HepG2 (cell line): Measurements from ENCODE around the gene HECTD3. TPM values are rescaled to one million over a fixed set of nuclear protein-coding genes. Genes with fewer than 3 reads are reported as not detected.

Experiments used
- ATAC-seq: fragments of 200-7000 bp; cut with Tn5 transposase; 3 replicates; pipeline ENCODE4 v1.9.1; 2020; ENCODE audit warnings: mild to moderate bottlenecking, moderate library complexity
- BruUV-seq: library from RNA; stranded (reverse); fragments of 400-500 nt; replicated peaks from 2 replicates; lab custom pipeline; 2021; lab: Mats Ljungman, UMichigan
- CTCF ChIA-PET: fragments of 300-600 bp; formaldehyde crosslinking; extraction: SDS; loops from one replicate; lab custom pipeline; 2021; ENCODE audit warnings: low total read pairs, inconsistent platforms, low intra/inter-chr PET ratio; lab: Yijun Ruan, JAX
- POLR2A ChIA-PET: fragments of 350-600 bp; sonication (Branson Sonifier 250); formaldehyde crosslinking; loops from one replicate; lab custom pipeline; 2020; ENCODE audit warnings: antibody characterized with exemption, inconsistent platforms; lab: Yijun Ruan, JAX
- DNase-seq: peaks from one replicate; pipeline ENCODE4 v3.0.0-alpha.2; 2015; ENCODE audit warnings: low spot score
- FAIRE-seq: peaks from 3 replicates; lab custom pipeline; 2011; peaks lifted over from hg19 to GRCh38; lab: Jason Lieb, UNC
- H2AFZ ChIP-seq: one replicate; pipeline ENCODE4 v1.6.1; 2011; ENCODE audit warnings: low read length, inconsistent platforms
- H3K27ac ChIP-seq: fragments of 300-600 bp; 3 replicates; pipeline ENCODE4 v1.8.0; 2011; ENCODE audit warnings: mixed run types, mild to moderate bottlenecking, mixed read lengths, low read length, inconsistent platforms; ENCODE audit not compliant: insufficient read depth; ENCODE audit errors: extremely low read length
- H3K27me3 ChIP-seq, 2 experiments: fragments of 200-600 bp in 1 of 2; 2 replicates in 1 of 2; 3 replicates in 1 of 2; pipeline versions ENCODE4 v1.6.0 to v1.8.0; 2011; ENCODE audit warnings: low read length in 2 of 2, mild to moderate bottlenecking in 2 of 2, moderate library complexity in 2 of 2, inconsistent platforms in 1 of 2; ENCODE audit not compliant: insufficient read depth in 2 of 2, control insufficient read depth in 1 of 2
- H3K36me3 ChIP-seq, 2 experiments: fragments of 200-600 bp in 1 of 2; replicated peaks in 1 of 2; 2 replicates in 1 of 2; 3 replicates in 1 of 2; pipeline versions ENCODE4 v1.5.1 to v1.8.0; 2011; ENCODE audit warnings: low read length in 2 of 2, inconsistent platforms in 1 of 2; ENCODE audit not compliant: insufficient read depth in 2 of 2, control insufficient read depth in 1 of 2
- H3K4me1 ChIP-seq: 2 replicates; pipeline ENCODE4 v1.5.1; 2012; ENCODE audit warnings: low read length, inconsistent platforms; ENCODE audit not compliant: insufficient read depth
- H3K4me2 ChIP-seq: 2 replicates; pipeline ENCODE4 v1.6.0; 2011; ENCODE audit warnings: low read depth, low read length, inconsistent platforms
- H3K4me3 ChIP-seq, 3 experiments: fragments of 200-600 bp in 1 of 3; sonication (generic), shearing (Covaris generic) in 1 of 3; replicated peaks in 1 of 3; 2 replicates each; pipeline ENCODE4 v1.5.1; 2011 to 2016; ENCODE audit warnings: low read length in 3 of 3, inconsistent platforms in 2 of 3, low read depth in 2 of 3, mild to moderate bottlenecking in 2 of 3, control low read depth in 1 of 3, mixed read lengths in 1 of 3; ENCODE audit not compliant: insufficient read depth in 1 of 3
- H3K79me2 ChIP-seq: one replicate; pipeline ENCODE4 v1.6.1; 2011; ENCODE audit warnings: low read length, inconsistent platforms; ENCODE audit not compliant: insufficient read depth
- H3K9ac ChIP-seq: 2 replicates; pipeline ENCODE4 v1.6.0; 2011; ENCODE audit warnings: mild to moderate bottlenecking, low read depth, low read length, inconsistent platforms; ENCODE audit not compliant: insufficient read depth
- H3K9me3 ChIP-seq: 2 replicates; pipeline ENCODE4 v1.5.1; 2012; ENCODE audit warnings: mild to moderate bottlenecking, low read length
- H4K20me1 ChIP-seq: 2 replicates; pipeline ENCODE4 v1.6.0; 2011; ENCODE audit warnings: inconsistent platforms, mild to moderate bottlenecking, low read length, moderate library complexity; ENCODE audit not compliant: insufficient read depth
- AGO2 ChIP-seq: fragments of 200-400 bp; formaldehyde crosslinking; optimal IDR thresholded peaks from 2 replicates; pipeline ENCODE3; 2017; ENCODE audit warnings: mild to moderate bottlenecking, low read depth, low read length, moderate library complexity
- FLYWCH1 ChIP-seq: sonication (generic); formaldehyde crosslinking; IDR thresholded peaks from 2 replicates; pipeline ENCODE4 v1.8.1; 2023; ENCODE audit warnings: mild to moderate bottlenecking, missing genetic modification reagents
- KDM1A ChIP-seq: IDR thresholded peaks from 2 replicates; pipeline ENCODE4 v1.6.1; 2016; ENCODE audit warnings: missing compliant biosample characterization
- KMT2B ChIP-seq: IDR thresholded peaks from 2 replicates; pipeline ENCODE4 v1.6.1; 2016; ENCODE audit warnings: missing genetic modification reagents, missing compliant biosample characterization
- MED8 ChIP-seq: sonication (generic); formaldehyde crosslinking; IDR thresholded peaks from 2 replicates; pipeline ENCODE4 v1.8.1; 2023; ENCODE audit warnings: mild to moderate bottlenecking, missing genetic modification reagents; ENCODE audit not compliant: insufficient replicate concordance
- NFE2L2 ChIP-seq: fragments of 150-350 bp; IDR thresholded peaks from 2 replicates; pipeline ENCODE4 v1.6.1; 2014; ENCODE audit warnings: low read length
- RFXANK ChIP-seq: IDR thresholded peaks from 2 replicates; pipeline ENCODE4 v1.6.1; 2016
- SAFB2 ChIP-seq: sonication (generic); formaldehyde crosslinking; IDR thresholded peaks from 2 replicates; pipeline ENCODE4 v1.5.1; 2020; ENCODE audit warnings: missing genetic modification reagents, low read depth, mild to moderate bottlenecking, borderline replicate concordance
- ZNF337 ChIP-seq: sonication (generic); formaldehyde crosslinking; IDR thresholded peaks from 2 replicates; pipeline ENCODE4 v1.5.1; 2020; ENCODE audit warnings: missing genetic modification reagents, low read depth, mild to moderate bottlenecking, borderline replicate concordance
- ZNF33B ChIP-seq: sonication (generic); formaldehyde crosslinking; IDR thresholded peaks from 2 replicates; pipeline ENCODE4 v1.5.1; 2020; ENCODE audit warnings: mild to moderate bottlenecking, missing genetic modification reagents
- ZNF343 ChIP-seq: sonication (generic); formaldehyde crosslinking; IDR thresholded peaks from 2 replicates; pipeline ENCODE4 v1.4.0; 2020; ENCODE audit warnings: mild to moderate bottlenecking, missing genetic modification reagents
- ZNF674 ChIP-seq: sonication (generic); formaldehyde crosslinking; IDR thresholded peaks from 2 replicates; pipeline ENCODE4 v1.5.0; 2020; ENCODE audit warnings: low read depth, mild to moderate bottlenecking, missing genetic modification reagents
- ZNF781 ChIP-seq: sonication (generic); formaldehyde crosslinking; IDR thresholded peaks from 2 replicates; pipeline ENCODE4 v1.5.1; 2020; ENCODE audit warnings: borderline replicate concordance, mild to moderate bottlenecking, missing genetic modification reagents; ENCODE audit errors: not compliant biosample characterization
- ZNF839 ChIP-seq: sonication (generic); formaldehyde crosslinking; IDR thresholded peaks from 2 replicates; pipeline ENCODE4 v1.4.0; 2020; ENCODE audit warnings: missing genetic modification reagents, mild to moderate bottlenecking, borderline replicate concordance
- WGBS: methylation state at CpG from one replicate; pipeline ENCODE4 v1.1.6; 2017; ENCODE audit warnings: low lambda C conversion rate; 5-methylcytosine and 5-hydroxymethylcytosine counted together
- in situ Hi-C: cut with HindIII; loops from 2 replicates; pipeline ENCODE4 v1.10.0; 2017; ENCODE audit warnings: low pct_unique_long_range_greater_than_20kb; ENCODE audit not compliant: extremely low pct_ligation_motif_present
- intact Hi-C: fragments of 100-400 bp; cut with micrococcal nuclease; formaldehyde crosslinking; loops from one replicate; pipeline ENCODE4 v1.10.0; 2022; ENCODE audit not compliant: unreplicated experiment
- polyA plus RNA-seq, 8 experiments: library from polyadenylated mRNA; depleted of rRNA in 3 of 8; stranded (reverse) in 7 of 8; unstranded in 1 of 8; fragments of >200 nt; fragmentation: Illumina TruSeq in 4 of 8; extraction: Trizol in 4 of 8; gene quantifications; 2 replicates each; pipeline versions ENCODE4 v1.2.1 to v1.2.3, GENCODE V29; 2011 to 2016; ENCODE audit warnings: low read depth in 4 of 8, missing spikeins in 1 of 8, mixed read lengths in 1 of 8; ENCODE audit not compliant: insufficient read depth in 1 of 8
- total RNA-seq, 5 experiments: library from RNA; depleted of rRNA; stranded (reverse); fragments of >200 nt; fragmentation: Illumina TruSeq; extraction: Trizol; gene quantifications; 2 replicates each; pipeline ENCODE4 v1.2.3, GENCODE V29; 2016; ENCODE audit warnings: low read depth in 1 of 5
- TF ChIP-seq, protein P1 (sequence below): sonication (generic); formaldehyde crosslinking; IDR thresholded peaks from 2 replicates; pipeline ENCODE4 v1.5.1; 2020; ENCODE audit warnings: missing genetic modification reagents, mild to moderate bottlenecking, borderline replicate concordance
- TF ChIP-seq, protein P2 (sequence below): sonication (generic); formaldehyde crosslinking; IDR thresholded peaks from 2 replicates; pipeline ENCODE4 v1.4.0; 2020; ENCODE audit warnings: missing genetic modification reagents, borderline replicate concordance

HECTD3 gene
- total and polyA plus RNA-seq, 2 of the 13 experiments (the other 11 are each of a cell fraction or from before 2014, with no cell fraction given) = 18.6 to 24.5 TPM

DNA sequence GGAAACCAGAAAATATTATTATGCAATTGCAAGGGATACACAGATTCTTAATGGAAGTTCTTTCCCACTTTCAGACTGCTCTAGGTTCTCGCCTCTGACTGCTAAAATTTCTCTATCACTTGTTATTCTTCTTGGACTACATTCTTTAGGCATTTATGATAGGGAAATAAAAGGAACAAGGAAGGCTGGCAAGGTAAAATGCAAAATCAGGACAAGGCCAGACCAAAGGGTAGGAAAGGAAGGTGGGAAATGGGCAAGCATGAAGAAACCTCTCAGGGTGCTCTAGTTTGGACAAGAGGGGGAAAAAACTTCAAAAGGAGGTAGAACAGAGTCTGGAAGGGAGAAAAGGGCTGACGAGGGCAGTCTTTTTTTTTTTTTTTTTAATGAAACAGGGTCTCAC is 27.1 kb upstream of the HECTD3 start:
- no peak overlapping the region for H2AFZ ChIP-seq
- no peaks in the 10 kb centered on the region for H3K9me3 ChIP-seq
- no peak overlapping the region for H3K4me2 ChIP-seq
- no TSS peak for BruUV-seq
- H3K36me3 ChIP-seq = peaks cover 14 to 39% of the 10 kb centered on the region in 2 experiments; a peak in 4 of 5 replicates
- no peak for DNase-seq
- no peak overlapping the region for H3K9ac ChIP-seq
- POLR2A ChIA-PET = interaction anchor here (1.1 to 1.2 kb wide), 2 partner anchors 25 to 96 kb away, joined by 3 to 4 read pairs; no protein-coding TSS in a partner anchor
- H3K27me3 ChIP-seq = no peaks in the 10 kb centered on the region
- in situ Hi-C loops = no loop called here
- no peak for FAIRE-seq
- no peak overlapping the region for H3K27ac ChIP-seq
- no peaks in the 10 kb centered on the region for H3K79me2 ChIP-seq
- no peak for TF ChIP-seq SAFB2 (CRISPR knock-in tag)
- TF ChIP-seq, protein P1, sequence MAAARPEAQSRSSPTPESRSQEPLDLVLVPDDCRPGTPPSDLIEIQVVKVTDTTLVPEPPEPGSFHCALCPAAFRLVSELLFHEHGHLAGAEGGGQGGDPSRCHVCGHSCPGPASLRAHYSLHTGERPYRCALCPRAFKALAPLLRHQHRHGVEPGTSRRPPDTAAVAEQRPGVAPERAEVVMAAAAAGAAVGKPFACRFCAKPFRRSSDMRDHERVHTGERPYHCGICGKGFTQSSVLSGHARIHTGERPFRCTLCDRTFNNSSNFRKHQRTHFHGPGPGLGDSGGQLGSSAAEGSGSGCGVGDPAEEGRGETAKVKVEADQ (CRISPR knock-in tag) = no peak
- no peak for TF ChIP-seq KMT2B (CRISPR knock-in tag)
- TF ChIP-seq ZNF781 (CRISPR knock-in tag) = no peak
- no peak for TF ChIP-seq ZNF337 (CRISPR knock-in tag)
- no peak for TF ChIP-seq ZNF674 (CRISPR knock-in tag)
- TF ChIP-seq ZNF343 (CRISPR knock-in tag) = no peak
- no peak for TF ChIP-seq ZNF33B (CRISPR knock-in tag)
- no peak for TF ChIP-seq FLYWCH1
- TF ChIP-seq, protein P2, sequence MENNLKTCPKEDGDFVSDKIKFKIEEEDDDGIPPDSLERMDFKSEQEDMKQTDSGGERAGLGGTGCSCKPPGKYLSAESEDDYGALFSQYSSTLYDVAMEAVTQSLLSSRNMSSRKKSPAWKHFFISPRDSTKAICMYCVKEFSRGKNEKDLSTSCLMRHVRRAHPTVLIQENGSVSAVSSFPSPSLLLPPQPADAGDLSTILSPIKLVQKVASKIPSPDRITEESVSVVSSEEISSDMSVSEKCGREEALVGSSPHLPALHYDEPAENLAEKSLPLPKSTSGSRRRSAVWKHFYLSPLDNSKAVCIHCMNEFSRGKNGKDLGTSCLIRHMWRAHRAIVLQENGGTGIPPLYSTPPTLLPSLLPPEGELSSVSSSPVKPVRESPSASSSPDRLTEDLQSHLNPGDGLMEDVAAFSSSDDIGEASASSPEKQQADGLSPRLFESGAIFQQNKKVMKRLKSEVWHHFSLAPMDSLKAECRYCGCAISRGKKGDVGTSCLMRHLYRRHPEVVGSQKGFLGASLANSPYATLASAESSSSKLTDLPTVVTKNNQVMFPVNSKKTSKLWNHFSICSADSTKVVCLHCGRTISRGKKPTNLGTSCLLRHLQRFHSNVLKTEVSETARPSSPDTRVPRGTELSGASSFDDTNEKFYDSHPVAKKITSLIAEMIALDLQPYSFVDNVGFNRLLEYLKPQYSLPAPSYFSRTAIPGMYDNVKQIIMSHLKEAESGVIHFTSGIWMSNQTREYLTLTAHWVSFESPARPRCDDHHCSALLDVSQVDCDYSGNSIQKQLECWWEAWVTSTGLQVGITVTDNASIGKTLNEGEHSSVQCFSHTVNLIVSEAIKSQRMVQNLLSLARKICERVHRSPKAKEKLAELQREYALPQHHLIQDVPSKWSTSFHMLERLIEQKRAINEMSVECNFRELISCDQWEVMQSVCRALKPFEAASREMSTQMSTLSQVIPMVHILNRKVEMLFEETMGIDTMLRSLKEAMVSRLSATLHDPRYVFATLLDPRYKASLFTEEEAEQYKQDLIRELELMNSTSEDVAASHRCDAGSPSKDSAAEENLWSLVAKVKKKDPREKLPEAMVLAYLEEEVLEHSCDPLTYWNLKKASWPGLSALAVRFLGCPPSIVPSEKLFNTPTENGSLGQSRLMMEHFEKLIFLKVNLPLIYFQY (CRISPR knock-in tag) = no peak
- TF ChIP-seq NFE2L2 = no peak
- TF ChIP-seq AGO2 = no peak
- no peak for TF ChIP-seq MED8 (CRISPR knock-in tag)
- TF ChIP-seq RFXANK (CRISPR knock-in tag) = no peak
- TF ChIP-seq ZNF839 (CRISPR knock-in tag) = no peak
- TF ChIP-seq KDM1A = no peak
- TF ChIP-seq, all 625 proteins: peak for 0
- no peak for ATAC-seq
- Histone ChIP-seq H3K4me1 (peaks cover 15% of the 10 kb centered on the region), H4K20me1 (no peaks in the 10 kb centered on the region), H3K4me3 (no peak overlapping the region)
- intact Hi-C loops = no loop called here
- WGBS = 91% methylated on average over 2 of the region's 2 CpGs
- CTCF ChIA-PET = no interaction called here
